HG02798 (cell line): Measurements from ENCODE around the gene STK32B.

Source experiments
- ATAC-seq: cut with Tn5 transposase; IDR thresholded peaks from one replicate; pipeline ENCODE4 v1.9.1; 2021; ENCODE audit warnings: mild to moderate bottlenecking; ENCODE audit not compliant: unreplicated experiment, poor library complexity

Gene STK32B

GRCh38 chr4:5458676-5459075 is 407.4 kb downstream of the STK32B start:
- ATAC-seq, result no peak

GRCh38 chr4:5459236-5459635 is 408.0 kb downstream of the STK32B start:
- ATAC-seq, result no peak

GRCh38 chr4:5460106-5460801 is 409.0 kb downstream of the STK32B start:
- ATAC-seq, result no peak

GRCh38 chr4:5461477-5461876 is 410.2 kb downstream of the STK32B start:
- ATAC-seq, result no peak

GRCh38 chr4:5462254-5462835 is 411.1 kb downstream of the STK32B start:
- ATAC-seq, result no peak

GRCh38 chr4:5462896-5463295 is 411.6 kb downstream of the STK32B start:
- ATAC-seq, result no peak

- no peak for ATAC-seq
Measured at GRCh38 chr4:5463361-5463760, 412.1 kb downstream of the STK32B start.

GRCh38 chr4:5463936-5464650 is 412.8 kb downstream of the STK32B start:
- ATAC-seq, result no peak

GRCh38 chr4:5465529-5465928 is 414.2 kb downstream of the STK32B start:
- no peak for ATAC-seq

GRCh38 chr4:5465956-5466355 is 414.7 kb downstream of the STK32B start:
- ATAC-seq, result no peak

- no peak for ATAC-seq
Measured at GRCh38 chr4:5467111-5467510, 415.8 kb downstream of the STK32B start.

- no peak for ATAC-seq
Measured at GRCh38 chr4:5469151-5469775, 418.0 kb downstream of the STK32B start.

GRCh38 chr4:5469861-5470260 is 418.6 kb downstream of the STK32B start:
- ATAC-seq, result no peak

- ATAC-seq, result no peak
Measured at GRCh38 chr4:5470318-5471198, 419.3 kb downstream of the STK32B start.

GRCh38 chr4:5471206-5471605 is 419.9 kb downstream of the STK32B start:
- ATAC-seq, result no peak

- ATAC-seq, result no peak
Measured at GRCh38 chr4:5471691-5472090, 420.4 kb downstream of the STK32B start.

GRCh38 chr4:5472160-5472591 is 420.9 kb downstream of the STK32B start:
- ATAC-seq, result no peak

- no peak for ATAC-seq
Measured at GRCh38 chr4:5473125-5473524, 421.8 kb downstream of the STK32B start.

GRCh38 chr4:5474756-5475155 is 423.5 kb downstream of the STK32B start:
- ATAC-seq, result no peak

GRCh38 chr4:5477613-5478012 is 426.3 kb downstream of the STK32B start:
- no peak for ATAC-seq
